GM21423 (cell line): ENCODE measurements around the gene NDUFAF2.
"Not testable (repeated sequence)": the region's sequence is repeated elsewhere in the genome, so short reads cannot be mapped to it uniquely, and the experiment has no call there.

Experiments
- ATAC-seq: cut with Tn5 transposase; IDR thresholded peaks from one replicate; pipeline ENCODE4 v1.9.1; 2021; ENCODE audit warnings: mild to moderate bottlenecking, moderate library complexity; ENCODE audit not compliant: unreplicated experiment

Gene NDUFAF2

DNA sequence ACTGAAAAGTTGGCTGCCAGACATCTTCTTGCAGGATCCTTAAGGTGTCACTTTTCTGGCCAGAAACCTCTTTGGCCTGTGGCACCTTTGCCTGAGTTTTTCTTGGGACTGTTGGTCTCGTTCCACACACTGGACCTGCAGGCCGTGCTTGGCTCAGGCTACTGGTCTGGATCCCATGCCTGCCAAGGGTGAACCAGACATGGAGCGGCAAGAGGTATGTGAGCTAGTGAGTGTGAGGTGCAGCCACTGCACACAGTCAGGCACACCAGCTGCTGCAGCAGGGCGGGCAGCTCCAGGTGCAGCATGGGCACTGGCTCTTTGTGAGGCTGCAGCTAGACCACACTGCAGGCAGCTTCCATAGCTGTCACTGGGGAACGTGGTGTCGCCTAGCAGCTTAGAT is 47.9 kb downstream of the NDUFAF2 start:
- ATAC-seq, result no peak

DNA sequence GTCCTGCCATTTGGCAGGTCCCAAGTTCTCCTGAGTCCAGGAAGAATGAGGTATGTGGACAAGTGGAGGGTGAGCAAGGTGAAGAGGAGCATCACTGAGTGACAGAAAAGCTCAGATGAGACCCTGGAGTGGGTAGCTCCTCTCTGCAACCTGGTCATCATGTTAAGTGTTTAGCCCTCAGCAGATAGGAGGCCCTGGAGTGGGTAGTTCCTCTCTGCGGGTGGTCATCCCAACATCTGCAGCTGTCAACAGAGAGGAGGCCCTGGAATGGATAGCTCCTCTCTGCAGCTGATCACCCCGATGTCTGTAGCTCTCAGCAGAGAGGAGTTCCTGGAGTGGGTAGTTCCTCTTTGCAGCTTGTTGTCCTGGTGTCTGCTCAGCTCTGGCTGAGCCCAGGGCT is 48.4 kb downstream of the NDUFAF2 start:
- ATAC-seq, result no peak

- no peak for ATAC-seq
Observed at GRCh38 chr5:60993875-60994571, 49.0 kb downstream of the NDUFAF2 start.

GRCh38 chr5:60996368-60996767 is 51.4 kb downstream of the NDUFAF2 start:
- no peak for ATAC-seq

GRCh38 chr5:60997721-60998120 is 52.7 kb downstream of the NDUFAF2 start:
- ATAC-seq, result no peak

GRCh38 chr5:61000887-61001286 is 55.9 kb downstream of the NDUFAF2 start:
- no peak for ATAC-seq

DNA sequence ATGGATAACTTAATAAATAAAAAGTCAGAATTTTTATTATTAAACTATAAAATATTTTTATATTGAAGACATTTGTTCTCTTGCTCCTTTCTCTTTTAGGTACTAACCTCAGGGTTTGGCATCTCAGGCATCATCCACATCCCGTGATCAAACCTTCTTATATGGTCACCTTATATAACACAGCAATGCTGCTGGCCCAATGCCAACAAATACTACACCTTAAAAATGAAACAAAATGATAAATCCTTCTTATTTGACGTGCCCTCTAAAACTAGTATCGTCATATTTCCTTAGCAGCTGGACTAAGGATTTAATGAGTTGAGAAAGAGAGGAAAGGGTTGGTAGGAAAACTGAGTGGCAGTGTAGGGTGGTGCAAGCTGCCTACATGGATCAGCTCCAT is 56.6 kb downstream of the NDUFAF2 start:
- no peak for ATAC-seq

DNA sequence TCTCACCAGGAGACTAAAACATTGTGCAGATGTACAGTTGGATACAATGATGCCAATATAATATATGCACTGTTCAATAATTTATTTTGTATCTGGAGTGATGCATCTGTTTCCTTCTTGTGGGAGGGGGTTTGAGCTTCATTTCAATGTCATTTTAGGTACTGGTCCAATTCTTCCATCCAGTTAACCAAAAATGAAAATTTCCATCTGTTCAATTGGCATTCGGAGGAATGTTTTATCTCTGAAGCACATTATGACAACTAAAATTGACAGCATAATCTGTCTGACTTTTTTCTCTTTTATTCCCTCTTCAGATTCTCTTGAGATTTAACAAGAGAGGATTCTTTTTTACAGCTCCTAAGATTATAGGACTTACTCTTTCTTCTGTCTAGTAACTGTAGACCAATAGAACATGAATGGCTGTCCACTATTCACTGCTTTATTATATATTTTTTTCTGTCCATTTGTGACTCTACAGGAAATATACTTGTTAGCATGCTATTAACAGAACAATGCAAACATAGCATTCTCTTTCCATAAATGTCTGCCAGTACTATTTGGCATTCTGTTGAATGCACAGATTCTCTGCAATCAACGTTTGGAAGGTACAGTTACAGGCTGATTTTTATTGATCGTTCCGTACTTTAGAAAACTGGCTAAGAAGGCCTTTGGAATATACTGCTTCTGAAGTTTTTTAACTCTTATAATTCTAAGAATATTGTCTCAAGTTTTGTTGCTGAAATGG is 57.8 kb downstream of the NDUFAF2 start:
- no peak for ATAC-seq

- no peak for ATAC-seq
Observed at GRCh38 chr5:61004448-61004847, 59.4 kb downstream of the NDUFAF2 start.

- no peak for ATAC-seq
Observed at GRCh38 chr5:61009907-61010306, 64.9 kb downstream of the NDUFAF2 start.

GRCh38 chr5:61010467-61011454 is 65.8 kb downstream of the NDUFAF2 start:
- ATAC-seq, result no peak

GRCh38 chr5:61018062-61018461 is 73.1 kb downstream of the NDUFAF2 start:
- ATAC-seq, result no peak

- no peak for ATAC-seq
Observed at GRCh38 chr5:61019642-61020041, 74.6 kb downstream of the NDUFAF2 start.

DNA sequence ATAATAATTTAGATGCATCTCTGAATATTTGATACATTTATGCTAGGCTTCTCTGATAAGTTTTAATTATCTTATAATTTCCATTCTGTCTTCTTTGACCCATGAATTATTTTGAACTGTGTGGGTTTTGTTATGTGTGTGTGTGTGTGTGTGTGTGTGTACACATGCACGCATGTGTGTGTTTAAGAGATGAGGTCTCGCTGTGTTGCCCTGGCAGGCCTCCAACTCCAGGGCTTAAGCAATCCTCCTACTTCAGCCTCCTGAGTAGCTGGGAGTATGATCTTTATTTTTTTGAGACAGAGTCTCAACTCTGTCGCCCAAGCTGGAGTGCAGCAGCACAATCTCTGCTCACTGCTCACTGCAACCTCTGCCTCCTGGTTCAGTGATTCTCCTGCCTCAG is 75.4 kb downstream of the NDUFAF2 start:
- no peak for ATAC-seq

DNA sequence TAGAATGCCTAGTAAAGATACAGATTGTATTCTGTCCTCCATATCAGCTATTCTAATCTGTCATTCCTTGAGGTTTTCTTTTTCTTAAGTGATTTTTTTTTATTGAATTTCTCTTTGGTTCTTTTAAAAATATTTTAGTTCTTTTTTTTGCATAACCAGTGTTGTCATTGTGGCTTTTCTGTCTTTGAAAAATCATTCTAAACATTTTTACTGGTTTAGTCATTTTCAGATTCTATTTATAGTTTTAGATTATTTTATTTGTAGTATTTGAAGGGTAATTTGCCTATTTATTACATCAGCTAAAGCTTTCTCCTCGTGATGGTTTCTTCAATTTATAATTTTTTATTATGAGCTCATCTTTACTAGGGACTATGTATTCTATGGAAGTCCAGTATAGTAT is 78.1 kb downstream of the NDUFAF2 start:
- no peak for ATAC-seq

GRCh38 chr5:61026004-61026403 is 81.0 kb downstream of the NDUFAF2 start:
- ATAC-seq, result no peak

DNA sequence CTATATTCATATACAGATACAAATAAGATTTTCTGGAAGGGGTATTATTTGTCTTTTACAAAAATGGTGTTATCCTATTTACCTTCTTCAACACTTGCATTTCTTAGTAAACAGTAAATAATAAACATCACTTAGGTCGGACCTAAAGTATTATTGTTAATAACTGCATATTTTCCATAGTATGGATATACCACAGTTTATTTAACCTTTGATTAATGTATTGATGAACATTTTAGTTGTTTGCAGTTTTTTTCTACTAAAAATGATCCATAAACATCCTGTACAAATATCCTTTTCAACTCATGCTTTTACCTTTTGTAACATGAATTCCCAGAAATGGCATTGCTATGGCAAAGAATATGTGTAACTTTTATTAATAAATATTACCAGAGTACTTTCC is 83.4 kb downstream of the NDUFAF2 start:
- ATAC-seq, result no peak

- ATAC-seq, result no peak
Observed at GRCh38 chr5:61029456-61030162, 84.6 kb downstream of the NDUFAF2 start.

DNA sequence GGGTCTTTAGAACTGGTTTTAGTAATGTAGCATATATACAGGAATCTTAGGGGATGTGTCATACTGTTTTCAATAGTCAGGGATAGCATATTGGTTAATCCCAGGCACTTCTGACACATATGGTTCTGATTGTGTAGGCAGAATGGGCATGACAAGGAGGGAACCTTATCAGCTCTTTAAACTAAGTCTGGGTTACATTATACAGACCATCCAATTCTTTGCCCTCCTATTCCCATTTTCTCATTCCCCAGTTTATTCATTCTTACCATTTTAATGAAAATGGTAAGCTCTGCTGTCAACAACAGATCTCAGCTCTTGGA is 85.1 kb downstream of the NDUFAF2 start:
- no peak for ATAC-seq

DNA sequence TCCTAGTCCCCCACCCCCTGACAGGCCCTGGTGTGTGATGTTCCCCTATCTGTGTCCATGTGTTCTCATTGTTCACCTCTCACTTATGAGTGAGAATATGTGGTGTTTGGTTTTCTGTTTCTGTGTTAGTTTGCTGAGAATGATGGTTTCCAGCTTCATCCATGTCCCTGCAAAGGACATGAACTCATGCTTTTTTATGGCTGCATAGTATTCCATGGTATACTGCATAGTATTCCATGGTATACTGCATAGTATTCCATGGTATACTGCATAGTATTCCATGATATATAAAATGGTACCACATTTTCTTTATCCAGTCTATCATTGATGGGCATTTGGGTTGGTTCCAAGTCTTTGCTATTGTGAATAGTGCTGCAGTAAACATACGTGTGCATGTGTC is 86.3 kb downstream of the NDUFAF2 start:
- not testable (repeated sequence) for ATAC-seq

GRCh38 chr5:61044545-61044944 is 99.5 kb downstream of the NDUFAF2 start:
- no peak for ATAC-seq
